ENCODE results near the gene CTDSPL2.
"Not testable (repeated sequence)": the region's sequence is repeated elsewhere in the genome, so short reads cannot be mapped to it uniquely, and the experiment has no call there.

The CTDSPL2 gene

GRCh38 chr15:44426975-44427755 is at the start of gene CTDSPL2:
CTDSPL2 (plus strand) TSS chr15:44427629; CDS start chr15:44459015, 31,386 bp downstream.
- peak; percentile 93 for DNase-seq

- no peak for DNase-seq
Observed at GRCh38 chr15:44381236-44381635, 46.2 kb upstream of the CTDSPL2 start.

GRCh38 chr15:44385344-44385942 is 42.0 kb upstream of the CTDSPL2 start:
- DNase-seq, result no peak

GRCh38 chr15:44394062-44394461 is 33.4 kb upstream of the CTDSPL2 start:
- DNase-seq, result no peak

- DNase-seq, result no peak
Observed at GRCh38 chr15:44394562-44394961, 32.9 kb upstream of the CTDSPL2 start.

GRCh38 chr15:44397869-44398268 is 29.6 kb upstream of the CTDSPL2 start:
- DNase-seq, result no peak

- DNase-seq, result no peak
Observed at GRCh38 chr15:44414001-44414400, 13.4 kb upstream of the CTDSPL2 start.

GRCh38 chr15:44427756-44428724 is 611 bp downstream of the CTDSPL2 start:
- no peak for DNase-seq

- DNase-seq, result no peak
Observed at GRCh38 chr15:44435893-44436667, 8.7 kb downstream of the CTDSPL2 start.

- no peak for DNase-seq
Observed at GRCh38 chr15:44438402-44438801, 11.0 kb downstream of the CTDSPL2 start.

GRCh38 chr15:44441095-44441501 is 13.7 kb downstream of the CTDSPL2 start:
- DNase-seq, result no peak

GRCh38 chr15:44443515-44443914 is 16.1 kb downstream of the CTDSPL2 start:
- DNase-seq, result no peak

GRCh38 chr15:44447772-44448376 is 20.4 kb downstream of the CTDSPL2 start:
- DNase-seq, result no peak

- no peak for DNase-seq
Observed at GRCh38 chr15:44450172-44450571, 22.7 kb downstream of the CTDSPL2 start.

- not testable (repeated sequence) for DNase-seq
Observed at GRCh38 chr15:44453578-44454283, 26.3 kb downstream of the CTDSPL2 start.

GRCh38 chr15:44458429-44458828 is 31.0 kb downstream of the CTDSPL2 start:
- no peak for DNase-seq

- no peak for DNase-seq
Observed at GRCh38 chr15:44468709-44469385, 41.4 kb downstream of the CTDSPL2 start.

GRCh38 chr15:44471885-44472455 is 44.5 kb downstream of the CTDSPL2 start:
- DNase-seq, result no peak

- DNase-seq, result no peak
Observed at GRCh38 chr15:44479343-44479742, 51.9 kb downstream of the CTDSPL2 start.

GRCh38 chr15:44482090-44482489 is 54.7 kb downstream of the CTDSPL2 start:
- no peak for DNase-seq

All from CD4-positive, alpha-beta T cell treated with Interleukin-15 for 1 hour (primary cell).